H7 (cell line): ENCODE results near the gene CNIH2. TPM values are rescaled to one million over a fixed set of nuclear protein-coding genes. Genes with fewer than 3 reads are reported as not detected.
"Not testable (repeated sequence)": the region's sequence is repeated elsewhere in the genome, so short reads cannot be mapped to it uniquely, and the experiment has no call there.

Experiments
- DNase-seq: peaks from one replicate; pipeline ENCODE4 v3.0.0; 2012
- H3K27me3 ChIP-seq: 2 replicates; pipeline ENCODE4 v1.6.0; 2011; ENCODE audit warnings: mild to moderate bottlenecking, low read length; ENCODE audit not compliant: control insufficient read depth, insufficient read depth
- H3K36me3 ChIP-seq: replicated peaks from 2 replicates; pipeline ENCODE4 v1.5.1; 2011; ENCODE audit warnings: low read length; ENCODE audit not compliant: control insufficient read depth, insufficient read depth
- H3K4me3 ChIP-seq: 2 replicates; pipeline ENCODE4 v1.5.1; 2011; ENCODE audit warnings: low read depth, mild to moderate bottlenecking, control low read depth, low read length, moderate library complexity; ENCODE audit not compliant: insufficient read depth
- total RNA-seq: library from RNA; depleted of rRNA; stranded (reverse); fragments of >200 nt; shearing (Covaris generic); gene quantifications from 2 replicates; pipeline ENCODE4 v1.2.3, GENCODE V29; 2014

CNIH2 gene
- total RNA-seq, 1 experiment from 2014 or later = 12.0 TPM

DNA sequence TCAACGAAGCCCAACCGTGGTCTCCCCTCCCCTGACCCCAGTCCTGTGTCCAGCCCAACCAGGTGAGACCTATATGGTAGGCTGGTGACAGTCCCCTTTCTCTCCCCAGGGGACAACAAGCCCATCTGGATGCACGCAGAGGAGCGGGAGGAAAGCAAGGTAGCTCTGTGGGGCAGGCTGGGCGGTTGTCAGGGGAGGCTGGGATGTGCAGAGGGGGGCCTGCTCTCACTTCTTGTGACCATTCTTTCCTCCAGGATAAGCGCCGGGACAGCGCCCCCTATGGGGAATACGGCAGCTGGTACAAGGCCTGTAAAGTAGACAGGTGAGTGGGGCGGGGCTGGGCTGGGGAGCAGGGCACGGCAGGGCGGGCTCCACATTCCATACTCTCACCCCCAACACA, 13.1 kb upstream of the CNIH2 start:
- Histone ChIP-seq H3K4me3 (no peak overlapping the region), H3K36me3 (peaks cover 21% of the 10 kb centered on the region), H3K27me3 (no peaks in the 10 kb centered on the region)
- DNase-seq = peak; percentile 92

DNA sequence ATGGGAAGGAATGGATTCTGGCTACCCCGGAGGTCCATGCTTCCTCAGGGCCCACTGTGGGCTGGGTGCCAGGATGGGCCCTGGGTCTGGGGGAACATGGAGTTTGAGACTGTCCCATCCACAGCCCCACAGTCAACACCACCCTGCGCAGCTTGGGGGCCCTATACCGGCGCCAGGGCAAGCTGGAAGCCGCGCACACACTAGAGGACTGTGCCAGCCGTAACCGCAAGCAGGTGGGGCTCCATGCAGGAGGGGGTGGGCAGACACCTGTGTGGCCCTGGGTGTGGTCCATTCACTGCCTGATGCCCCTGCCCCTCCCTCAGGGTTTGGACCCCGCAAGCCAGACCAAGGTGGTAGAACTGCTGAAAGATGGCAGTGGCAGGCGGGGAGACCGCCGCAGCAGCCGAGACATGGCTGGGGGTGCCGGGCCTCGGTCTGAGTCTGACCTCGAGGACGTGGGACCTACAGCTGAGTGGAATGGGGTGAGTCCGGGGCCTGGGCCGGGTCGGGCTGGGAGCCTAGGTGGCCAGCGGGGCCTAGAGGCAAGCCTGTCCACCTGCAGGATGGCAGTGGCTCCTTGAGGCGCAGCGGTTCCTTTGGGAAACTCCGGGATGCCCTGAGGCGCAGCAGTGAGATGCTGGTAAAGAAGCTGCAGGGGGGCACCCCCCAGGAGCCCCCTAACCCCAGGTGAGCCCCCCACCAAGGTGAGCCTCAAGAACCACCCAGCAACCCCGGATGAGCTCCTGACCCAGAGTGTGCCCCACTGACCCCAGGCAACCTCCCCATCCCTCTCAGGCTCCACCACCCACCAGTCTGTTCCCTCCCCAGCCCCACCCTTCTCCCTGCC, 12.2 kb upstream of the CNIH2 start:
- no peak for DNase-seq
- Histone ChIP-seq H3K4me3 (no peak overlapping the region), H3K27me3 (no peaks in the 10 kb centered on the region), H3K36me3 (peaks cover 18% of the 10 kb centered on the region)

DNA sequence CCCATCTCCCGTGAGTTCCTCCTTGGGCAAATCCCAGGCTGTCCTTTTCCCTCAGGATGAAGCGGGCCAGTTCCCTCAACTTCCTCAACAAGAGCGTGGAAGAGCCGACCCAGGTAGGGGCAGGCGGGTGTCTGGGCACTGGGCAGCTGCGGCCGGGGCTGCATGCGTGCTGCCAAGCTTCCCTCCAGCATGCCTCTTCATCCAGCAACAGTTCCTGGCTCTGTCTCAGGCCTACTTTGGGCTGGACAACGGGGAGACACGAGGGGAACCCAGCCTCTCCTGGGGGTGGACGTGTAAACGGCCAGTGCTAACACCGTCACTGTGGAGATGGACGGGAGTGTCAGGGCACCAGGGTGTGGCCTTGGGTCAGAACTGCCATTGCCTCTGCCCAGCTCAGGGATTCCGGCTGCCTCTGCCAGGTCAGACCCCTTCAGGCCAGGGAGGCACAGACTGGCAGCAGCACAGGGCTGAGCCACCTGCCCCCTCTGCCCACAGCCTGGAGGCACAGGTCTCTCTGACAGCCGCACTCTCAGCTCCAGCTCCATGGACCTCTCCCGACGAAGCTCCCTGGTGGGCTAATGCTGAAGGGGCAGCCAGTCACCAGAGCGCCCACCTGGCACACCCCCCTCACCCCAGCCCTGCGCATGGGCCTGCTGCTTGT, 11.5 kb upstream of the CNIH2 start:
- DNase-seq = no peak
- Histone ChIP-seq H3K27me3 (no peaks in the 10 kb centered on the region), H3K4me3 (peak overlapping the region; percentile 67; the same call in 1 of the 2 replicates), H3K36me3 (peaks cover 16% of the 10 kb centered on the region)

DNA sequence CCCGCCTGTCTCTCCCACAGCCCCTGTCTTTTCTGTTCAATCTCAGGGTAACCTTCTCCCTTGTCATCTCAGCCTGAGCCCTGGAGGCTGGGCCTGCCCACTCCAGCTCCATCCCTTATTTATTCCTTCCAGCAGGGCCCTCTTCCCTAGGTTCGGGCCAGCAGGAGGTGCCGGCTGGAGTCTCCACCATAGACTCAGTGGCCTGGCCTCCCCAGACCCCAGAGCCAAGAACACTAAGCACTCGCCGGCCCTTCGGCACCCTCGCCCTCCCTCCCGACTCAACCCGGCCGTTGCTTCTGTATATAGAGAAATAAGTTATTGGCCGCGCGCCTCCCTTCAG, 11.0 kb upstream of the CNIH2 start:
- no peak for DNase-seq
- H3K36me3 ChIP-seq = peaks cover 17% of the 10 kb centered on the region

DNA sequence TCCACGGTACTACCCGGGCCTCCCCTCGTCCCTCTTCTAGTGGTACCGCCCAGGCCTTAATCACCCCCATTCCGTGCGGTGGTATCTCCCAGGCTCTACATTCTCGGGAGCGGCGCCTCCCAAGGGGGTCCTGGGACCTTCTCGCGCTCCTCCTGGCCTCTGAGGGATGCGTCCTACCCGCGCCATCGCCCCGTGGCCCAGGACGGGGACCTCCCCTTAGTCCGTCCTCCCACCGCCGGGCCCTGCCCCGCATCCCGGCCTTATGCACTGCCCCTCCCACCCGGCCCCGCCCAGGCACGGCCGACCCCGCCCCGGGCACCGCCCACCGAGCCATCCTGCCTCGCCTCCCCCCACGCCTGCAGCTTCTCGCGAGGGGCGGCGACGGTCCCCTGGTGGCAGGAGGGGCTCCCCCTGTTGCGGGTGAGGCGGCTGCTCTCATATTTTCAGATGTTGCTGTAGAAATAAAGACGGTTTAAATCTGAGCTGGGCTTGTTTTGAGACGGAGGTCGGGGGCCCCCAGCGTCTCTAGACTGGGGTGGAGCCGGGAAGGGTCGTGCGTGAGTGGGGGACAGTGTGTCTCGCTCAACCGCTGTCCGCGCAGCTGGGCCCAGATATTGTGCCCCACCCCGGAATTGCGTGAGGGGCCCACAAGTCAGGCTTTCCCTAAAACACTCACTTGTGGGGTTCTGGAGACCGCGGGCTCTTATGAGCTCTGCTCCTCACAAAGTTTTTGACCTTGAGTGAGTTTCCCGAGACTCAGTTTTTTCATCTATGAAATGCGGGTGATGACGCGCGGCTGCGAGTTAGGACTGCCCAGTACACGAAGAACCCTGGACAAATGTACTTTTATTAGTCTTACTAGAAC, 10.4 kb upstream of the CNIH2 start:
- peak; percentile 99 for DNase-seq
- peak overlapping the region; percentile 67 for H3K4me3 ChIP-seq
- no peaks in the 10 kb centered on the region for H3K27me3 ChIP-seq
- peaks cover 16% of the 10 kb centered on the region for H3K36me3 ChIP-seq

More for the DNA sequence above, 11.0 kb upstream of the CNIH2 start:
- Histone ChIP-seq H3K4me3 (peak overlapping the region; percentile 67), H3K27me3 (no peaks in the 10 kb centered on the region)

DNA sequence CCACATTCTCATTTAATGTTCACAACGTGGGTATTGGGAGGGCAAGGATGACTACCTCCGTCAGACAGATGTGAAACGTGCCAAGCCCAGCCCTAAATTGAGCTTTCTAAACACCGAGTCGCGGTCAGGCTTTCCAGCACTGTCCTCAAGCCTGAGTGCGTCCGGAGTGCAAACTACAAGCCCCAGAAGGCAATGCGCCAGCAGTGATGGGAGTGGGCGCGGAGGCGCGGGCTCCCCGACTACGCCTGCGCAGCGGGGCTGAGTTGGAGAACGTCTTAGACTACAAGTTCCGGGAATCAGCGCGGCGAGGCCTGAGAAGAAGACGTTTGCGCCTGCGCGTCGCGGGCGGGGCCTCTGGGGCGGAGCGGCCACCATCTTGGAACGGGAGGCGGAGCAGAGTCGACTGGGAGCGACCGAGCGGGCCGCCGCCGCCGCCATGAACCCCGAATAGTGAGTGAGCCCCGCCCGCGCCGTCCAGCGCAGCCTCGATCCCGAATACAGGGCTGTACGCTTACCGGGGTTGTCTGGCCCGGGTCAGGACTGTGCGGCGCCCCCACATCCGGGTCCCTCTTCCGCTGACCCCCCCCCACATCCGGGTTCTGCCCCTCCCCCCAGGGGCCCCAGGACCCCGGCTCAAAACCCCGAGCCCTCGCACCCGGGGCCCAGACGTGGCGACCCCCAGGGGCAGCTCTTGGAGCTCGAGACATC, 9.6 kb upstream of the CNIH2 start, which contains the start of gene RAB1B:
TSS of gene RAB1B (plus strand) at position 396 of the 708 bp plus-strand sequence. CDS start at position 437, 41 bp downstream.
- Histone ChIP-seq H3K36me3 (peaks cover 19% of the 10 kb centered on the region), H3K4me3 (peak within 1 kb of the TSS; percentile 67)

DNA sequence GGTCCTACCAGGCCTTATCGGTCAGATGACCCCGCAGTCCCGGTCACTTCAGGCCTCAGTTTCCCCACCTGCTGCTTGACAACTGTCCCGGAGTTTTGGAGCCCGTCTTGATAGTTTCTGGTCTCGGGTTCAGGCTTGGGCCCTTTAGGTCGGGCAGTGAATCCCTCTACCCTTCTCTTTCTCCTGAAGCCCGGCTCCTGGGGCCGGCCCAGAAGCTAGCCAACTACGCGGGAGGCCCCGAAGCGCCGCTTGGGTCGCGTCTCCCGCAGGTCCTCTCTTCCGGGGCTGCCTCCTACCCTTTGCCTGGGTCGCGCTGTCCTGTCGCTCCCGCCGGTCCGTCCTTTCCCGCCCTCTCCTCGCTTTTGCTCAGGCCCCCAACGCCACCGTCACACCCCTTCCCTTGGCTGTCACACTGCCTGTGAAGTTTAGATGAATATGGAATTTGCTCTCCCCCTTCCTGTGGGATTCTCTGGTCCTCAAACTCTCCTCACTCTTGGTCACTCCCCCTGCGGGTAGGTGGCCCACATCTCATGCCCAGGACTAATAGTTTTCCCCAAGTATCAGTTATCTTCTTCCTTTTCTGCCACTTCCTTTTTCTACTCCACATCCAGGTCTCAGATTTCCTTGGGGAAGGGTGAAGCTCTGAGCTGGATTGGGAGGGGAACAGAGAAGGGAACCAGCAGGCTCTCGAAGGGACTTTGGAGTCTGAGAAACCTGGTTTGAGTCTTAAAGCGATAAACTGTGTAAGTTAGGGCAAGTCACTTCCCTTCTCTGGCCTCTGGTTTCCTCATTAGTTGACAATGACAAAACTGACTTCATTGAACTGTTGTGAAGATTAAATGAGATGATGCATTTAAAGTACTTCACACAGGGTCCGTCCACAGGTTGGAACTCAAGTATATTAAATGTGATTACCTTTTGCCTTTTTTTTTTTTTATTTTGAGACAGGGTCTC, 8.7 kb upstream of the CNIH2 start:
- peak; percentile 89 for DNase-seq
- peaks cover 23% of the 10 kb centered on the region for H3K36me3 ChIP-seq

More for the DNA sequence above, 9.6 kb upstream of the CNIH2 start, which contains the start of gene RAB1B:
- peak; percentile 99 for DNase-seq
- no peaks in the 10 kb centered on the region for H3K27me3 ChIP-seq

DNA sequence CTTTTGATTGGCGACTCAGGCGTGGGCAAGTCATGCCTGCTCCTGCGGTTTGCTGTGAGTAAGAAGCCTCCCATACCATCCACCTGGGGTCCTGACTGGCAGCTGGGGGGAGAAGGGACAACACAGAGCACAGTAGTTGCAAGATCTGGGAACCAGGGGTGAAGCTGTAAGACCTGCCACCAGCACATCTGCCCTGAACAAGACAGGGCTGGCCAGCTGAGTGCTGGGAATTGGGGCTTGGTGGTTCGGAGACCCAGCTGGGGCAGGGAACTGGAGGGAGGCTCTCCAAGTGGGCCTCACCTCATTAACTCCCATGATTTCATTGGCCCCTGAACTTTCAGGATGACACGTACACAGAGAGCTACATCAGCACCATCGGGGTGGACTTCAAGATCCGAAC, 6.2 kb upstream of the CNIH2 start:
- H3K4me3 ChIP-seq = no peak overlapping the region
- no peak for DNase-seq
- H3K36me3 ChIP-seq = peaks cover 23% of the 10 kb centered on the region
- no peaks in the 10 kb centered on the region for H3K27me3 ChIP-seq

More for the DNA sequence above, 8.7 kb upstream of the CNIH2 start:
- Histone ChIP-seq H3K27me3 (no peaks in the 10 kb centered on the region), H3K4me3 (peak overlapping the region; percentile 60)

DNA sequence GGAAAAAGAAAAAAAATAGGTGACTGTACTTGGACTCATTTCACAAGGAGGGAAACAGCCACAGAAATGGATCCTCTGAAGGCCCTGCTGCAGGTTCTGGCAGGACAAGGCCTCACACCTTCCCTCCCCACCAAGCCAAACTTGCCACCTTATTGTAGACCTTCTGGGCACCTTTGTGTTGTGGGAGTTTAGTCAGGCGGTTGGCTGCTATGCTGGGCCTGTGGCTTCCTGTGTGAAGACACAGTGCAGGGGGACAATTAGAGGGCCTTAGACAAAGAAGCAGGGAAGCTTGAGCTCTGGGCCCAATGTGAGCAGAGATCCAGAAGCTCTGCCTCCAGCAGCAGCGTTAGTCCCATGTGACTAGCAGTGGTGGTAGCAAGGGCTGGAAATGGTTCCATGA, 5.4 kb upstream of the CNIH2 start:
- Histone ChIP-seq H3K36me3 (peaks cover 23% of the 10 kb centered on the region), H3K4me3 (no peak overlapping the region), H3K27me3 (no peaks in the 10 kb centered on the region)
- no peak for DNase-seq

DNA sequence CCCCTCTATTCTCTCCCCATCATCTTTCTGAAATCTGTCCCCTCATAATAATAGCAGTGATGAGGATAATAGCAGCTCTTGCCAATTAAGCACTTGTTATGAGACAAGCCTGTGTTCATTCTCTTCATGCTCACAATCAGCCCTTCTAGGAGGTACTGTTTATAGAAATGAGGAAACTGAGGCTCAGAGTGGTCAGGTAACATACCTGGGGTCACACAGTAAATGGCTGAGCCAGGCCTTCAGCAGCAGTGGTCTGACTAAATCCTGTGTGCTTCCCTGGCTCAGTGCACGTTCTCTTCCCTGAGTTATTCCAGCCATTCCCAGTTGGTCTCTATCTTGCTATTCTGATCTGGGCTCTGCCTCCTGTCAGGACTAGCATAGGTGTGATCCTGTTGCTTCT, 3.8 kb upstream of the CNIH2 start:
- peaks cover 23% of the 10 kb centered on the region for H3K36me3 ChIP-seq
- no peak overlapping the region for H3K4me3 ChIP-seq
- DNase-seq = no peak
- no peaks in the 10 kb centered on the region; the same call in 1 of the 2 replicates for H3K27me3 ChIP-seq

DNA sequence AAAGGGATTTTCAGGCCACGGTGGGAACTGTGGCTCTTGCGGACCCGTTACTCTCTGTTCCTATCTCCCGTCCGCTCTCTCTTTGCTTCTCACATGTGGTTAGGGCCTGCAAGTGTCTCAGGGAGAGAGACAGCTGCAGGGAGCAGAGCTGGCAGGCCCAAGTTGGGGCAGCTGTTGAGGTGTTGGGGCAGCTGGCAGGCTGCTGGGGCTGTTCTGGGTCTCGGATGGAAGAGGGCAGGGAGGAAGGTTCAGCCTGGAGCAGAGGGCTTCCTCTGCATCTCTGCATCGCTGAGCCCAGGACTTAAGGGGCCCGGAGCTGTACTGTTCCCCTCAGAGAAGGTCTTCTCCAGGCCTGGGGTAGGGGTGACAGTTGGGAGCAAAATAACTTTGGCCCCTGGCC, 2.6 kb upstream of the CNIH2 start:
- no peak for DNase-seq
- H3K4me3 ChIP-seq = no peak overlapping the region

DNA sequence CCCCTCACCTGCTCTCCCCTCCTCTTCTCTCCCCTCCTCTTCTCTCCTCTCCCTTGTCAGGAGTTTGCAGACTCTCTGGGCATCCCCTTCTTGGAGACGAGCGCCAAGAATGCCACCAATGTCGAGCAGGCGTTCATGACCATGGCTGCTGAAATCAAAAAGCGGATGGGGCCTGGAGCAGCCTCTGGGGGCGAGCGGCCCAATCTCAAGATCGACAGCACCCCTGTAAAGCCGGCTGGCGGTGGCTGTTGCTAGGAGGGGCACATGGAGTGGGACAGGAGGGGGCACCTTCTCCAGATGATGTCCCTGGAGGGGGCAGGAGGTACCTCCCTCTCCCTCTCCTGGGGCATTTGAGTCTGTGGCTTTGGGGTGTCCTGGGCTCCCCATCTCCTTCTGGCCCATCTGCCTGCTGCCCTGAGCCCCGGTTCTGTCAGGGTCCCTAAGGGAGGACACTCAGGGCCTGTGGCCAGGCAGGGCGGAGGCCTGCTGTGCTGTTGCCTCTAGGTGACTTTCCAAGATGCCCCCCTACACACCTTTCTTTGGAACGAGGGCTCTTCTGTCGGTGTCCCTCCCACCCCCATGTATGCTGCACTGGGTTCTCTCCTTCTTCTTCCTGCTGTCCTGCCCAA, 1.9 kb upstream of the CNIH2 start:
- Histone ChIP-seq H3K36me3 (peaks cover 23% of the 10 kb centered on the region), H3K27me3 (peaks cover 3% of the 10 kb centered on the region; the same call in 1 of the 2 replicates)

More for the DNA sequence above, 2.6 kb upstream of the CNIH2 start:
- peaks cover 23% of the 10 kb centered on the region for H3K36me3 ChIP-seq
- H3K27me3 ChIP-seq = peaks cover 3% of the 10 kb centered on the region; the same call in 1 of the 2 replicates

DNA sequence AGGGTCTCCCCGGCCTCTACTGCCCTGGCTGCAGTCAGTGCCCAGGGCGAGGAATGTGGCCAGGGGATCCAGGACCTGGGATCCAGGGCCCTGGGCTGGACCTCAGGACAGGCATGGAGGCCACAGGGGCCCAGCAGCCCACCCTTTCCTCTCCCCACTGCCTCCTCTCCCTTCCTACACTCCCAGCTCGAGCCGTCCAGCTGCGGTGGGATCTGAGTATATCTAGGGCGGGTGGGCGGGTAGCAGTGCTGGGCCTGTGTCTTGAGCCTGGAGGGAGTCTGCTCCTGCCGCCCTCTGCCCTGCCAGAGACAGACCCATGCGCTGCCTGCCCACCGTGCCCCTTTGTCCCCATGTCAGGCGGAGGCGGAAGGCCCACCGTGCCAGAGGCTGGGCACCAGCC, 1.4 kb upstream of the CNIH2 start:
- not testable (repeated sequence) for DNase-seq, H3K27me3 ChIP-seq, H3K4me3 ChIP-seq
- H3K36me3 ChIP-seq = peaks cover 23% of the 10 kb centered on the region

More for the DNA sequence above, 1.9 kb upstream of the CNIH2 start:
- DNase-seq = no peak
- H3K4me3 ChIP-seq = no peak overlapping the region
